HG02885 (cell line): ENCODE results near the gene TOMM20L.

Source experiments
- ATAC-seq: cut with Tn5 transposase; IDR thresholded peaks from one replicate; pipeline ENCODE4 v1.9.1; 2021; ENCODE audit warnings: mild to moderate bottlenecking; ENCODE audit not compliant: unreplicated experiment, poor library complexity

The TOMM20L gene

GRCh38 chr14:58426670-58427280 lies 31.0 kb downstream of the TOMM20L start:
- peak; percentile 43 for ATAC-seq

GRCh38 chr14:58427281-58428117 lies 31.8 kb downstream of the TOMM20L start, which contains the start of the genes KIAA0586 and TIMM9:
Gene KIAA0586 (plus strand): TSS chr14:58427719. CDS start chr14:58428265, 546 bp downstream.
Gene TIMM9 (minus strand): TSS chr14:58427531. CDS start chr14:58411945, 15,586 bp downstream.
- ATAC-seq: peak; percentile 91

GRCh38 chr14:58428118-58428683 lies 32.5 kb downstream of the TOMM20L start:
- ATAC-seq: no peak

- ATAC-seq: no peak
Measured at GRCh38 chr14:58430156-58430555, 34.4 kb downstream of the TOMM20L start.

GRCh38 chr14:58439476-58439875 lies 43.7 kb downstream of the TOMM20L start:
- no peak for ATAC-seq

GRCh38 chr14:58444627-58445026 lies 48.9 kb downstream of the TOMM20L start:
- no peak for ATAC-seq

GRCh38 chr14:58455593-58456265 lies 60.0 kb downstream of the TOMM20L start:
- no peak for ATAC-seq
